Gastrocnemius medialis (tissue), 4 donors: Measurements from ENCODE around the gene NFIA. TPM values are rescaled to one million over a fixed set of nuclear protein-coding genes. Genes with fewer than 3 reads are reported as not detected.

Experiments used
- ATAC-seq, 2 donors: fragments of 150-250 bp; one replicate each; pipeline ENCODE4 v1.9.1; 2016
- DNase-seq, 2 donors: peaks; one replicate each; pipeline ENCODE4 v3.0.0-alpha.2; 2019
- H3K27ac ChIP-seq, 4 donors: fragments of 200-600 bp; sonication (generic); 1 replicate in 1 of 4; 2 replicates in 3 of 4; pipeline ENCODE4 v1.5.1; 2016 to 2018; ENCODE audit warnings: mild to moderate bottlenecking in 2 of 4, moderate library complexity in 1 of 4
- H3K27me3 ChIP-seq, 3 donors: fragments of 200-600 bp; sonication (generic) in 2 of 3; 1 replicate in 1 of 3; 2 replicates in 2 of 3; pipeline versions ENCODE4 v1.5.1 to v1.6.0; 2016 to 2019; ENCODE audit warnings: mild to moderate bottlenecking in 1 of 3, moderate library complexity in 1 of 3
- H3K36me3 ChIP-seq, 2 donors: fragments of 200-600 bp; sonication (generic) in 1 of 2; one replicate each; pipeline ENCODE4 v1.5.1; 2017 to 2018
- H3K4me1 ChIP-seq, 2 donors: fragments of 200-600 bp; sonication (generic) in 1 of 2; one replicate each; pipeline ENCODE4 v1.5.1; 2016 to 2017; ENCODE audit warnings: mild to moderate bottlenecking in 2 of 2
- H3K4me3 ChIP-seq, 4 donors: fragments of 200-600 bp; sonication (generic) in 3 of 4; 1 replicate in 1 of 4; 2 replicates in 3 of 4; pipeline ENCODE4 v1.5.1; 2016 to 2019; ENCODE audit warnings: mild to moderate bottlenecking in 2 of 4
- H3K9me3 ChIP-seq, 3 donors: fragments of 200-600 bp; sonication (generic) in 2 of 3; 1 replicate in 1 of 3; 2 replicates in 2 of 3; pipeline ENCODE4 v1.5.1; 2016 to 2019
- CTCF ChIP-seq, 5 experiments: fragments of 450-650 bp in 3 of 5; fragments of 200-600 bp in 2 of 5; sonication (generic) in 2 of 5; IDR thresholded peaks in 4 of 5; conservative IDR thresholded peaks in 1 of 5; 1 replicate in 4 of 5; 2 replicates in 1 of 5; pipeline ENCODE4 v1.5.1; 2016 to 2019; ENCODE audit warnings: antibody characterized with exemption in 5 of 5, mild to moderate bottlenecking in 3 of 5, moderate library complexity in 3 of 5
- POLR2A ChIP-seq, 2 donors: fragments of 450-650 bp; IDR thresholded peaks; one replicate each; pipeline ENCODE4 v1.6.1; 2017; ENCODE audit warnings: antibody characterized with exemption in 2 of 2, mild to moderate bottlenecking in 2 of 2, moderate library complexity in 2 of 2
- in situ Hi-C, 4 donors: fragments of 200-750 bp; cut with MboI; loops; one replicate each; pipeline versions ENCODE4 v1.15.0 to v1.8.0; 2017; ENCODE audit warnings: low sequenced_read_pairs in 4 of 4
- intact Hi-C: fragments of 100-400 bp; cut with DNase I; formaldehyde crosslinking; loops from one replicate; pipeline ENCODE4 v1.15.1; 2023; ENCODE audit warnings: low total_unique reads
- total RNA-seq, 4 donors: library from RNA; depleted of rRNA; stranded (reverse); fragments of >200 nt; gene quantifications; one replicate each; pipeline versions ENCODE4 v1.1.0 to v1.2.3, GENCODE V29; 2016

The NFIA gene
- total RNA-seq, 4 donors from 2014 or later, result 12.9 to 27.0 (median 26.6) TPM

- H3K27me3 ChIP-seq, result no peaks in the 10 kb centered on the region
- no peaks in the 10 kb centered on the region for H3K9me3 ChIP-seq
- in situ Hi-C loops, result no loop called here
- intact Hi-C loops, result no loop called here
- no peak overlapping the region for H3K27ac ChIP-seq
- ATAC-seq (no peak), DNase-seq (no peak)
- H3K4me1 ChIP-seq, result no peaks in the 10 kb centered on the region
- H3K36me3 ChIP-seq, result no peaks in the 10 kb centered on the region
- TF ChIP-seq POLR2A (IDR thresholded peaks at IDR 0.05) (no peak), CTCF (IDR thresholded peaks at IDR 0.05 in 4 of 5, conservative IDR thresholded peaks at IDR 0.05 in 1 of 5) (no peak)
- H3K4me3 ChIP-seq, result no peak overlapping the region
These were observed 398.0 kb downstream of the NFIA start for GRCh38 chr1:61480273-61480935.

GRCh38 chr1:61481315-61481715 is 399.0 kb downstream of the NFIA start:
- intact Hi-C loops, result no loop called here

GRCh38 chr1:61482170-61482734 is 399.9 kb downstream of the NFIA start:
- ATAC-seq (no peak), DNase-seq (no peak)
- in situ Hi-C loops, result no loop called here
- no peaks in the 10 kb centered on the region for H3K36me3 ChIP-seq
- H3K9me3 ChIP-seq, result no peaks in the 10 kb centered on the region
- no peak for TF ChIP-seq POLR2A (IDR thresholded peaks at IDR 0.05)
- no peak for TF ChIP-seq CTCF (IDR thresholded peaks at IDR 0.05 in 4 of 5, conservative IDR thresholded peaks at IDR 0.05 in 1 of 5)
- no peak overlapping the region for H3K27ac ChIP-seq
- no peaks in the 10 kb centered on the region for H3K27me3 ChIP-seq
- intact Hi-C loops, result no loop called here
- no peaks in the 10 kb centered on the region for H3K4me1 ChIP-seq
- no peak overlapping the region for H3K4me3 ChIP-seq

More at GRCh38 chr1:61481315-61481715, 399.0 kb downstream of the NFIA start:
- Histone ChIP-seq H3K36me3 (no peaks in the 10 kb centered on the region), H3K4me3 (no peak overlapping the region), H3K9me3 (no peaks in the 10 kb centered on the region), H3K4me1 (no peaks in the 10 kb centered on the region), H3K27me3 (no peaks in the 10 kb centered on the region), H3K27ac (no peak overlapping the region)
- DNase-seq, result no peak
- no peak for ATAC-seq
- in situ Hi-C loops, result no loop called here
- TF ChIP-seq CTCF (IDR thresholded peaks at IDR 0.05 in 4 of 5, conservative IDR thresholded peaks at IDR 0.05 in 1 of 5) (no peak), POLR2A (IDR thresholded peaks at IDR 0.05) (no peak)

GRCh38 chr1:61486783-61487536 is 404.6 kb downstream of the NFIA start:
- DNase-seq (no peak), ATAC-seq (no peak)
- in situ Hi-C loops, result no loop called here
- no peaks in the 10 kb centered on the region for H3K27me3 ChIP-seq
- TF ChIP-seq CTCF (IDR thresholded peaks at IDR 0.05 in 4 of 5, conservative IDR thresholded peaks at IDR 0.05 in 1 of 5) (no peak), POLR2A (IDR thresholded peaks at IDR 0.05) (no peak)
- no peak overlapping the region for H3K27ac ChIP-seq
- H3K4me1 ChIP-seq, result no peaks in the 10 kb centered on the region
- intact Hi-C loops, result no loop called here
- H3K4me3 ChIP-seq, result no peak overlapping the region
- H3K36me3 ChIP-seq, result no peaks in the 10 kb centered on the region
- no peaks in the 10 kb centered on the region for H3K9me3 ChIP-seq
